Measurements from ENCODE around the gene LILRA6. TPM values are rescaled to one million over a fixed set of nuclear protein-coding genes. Genes with fewer than 3 reads are reported as not detected.

LILRA6 gene
- total and polyA plus RNA-seq, 10 donors: 1.2 to 77.5 (median 31.5) TPM

- H3K27ac ChIP-seq: peak overlapping the region; percentile 27 to 98 (median 92)
- H3K4me1 ChIP-seq: peaks cover 56 to 100% (median 98%) of the 10 kb centered on the region in 6 donors
- H3K36me3 ChIP-seq: peaks cover 5 to 81% (median 69%) of the 10 kb centered on the region in 6 donors
- 77 to 90% (median 83%) methylated on average over 20 to 27 of the region's 27 CpGs for WGBS, 5 donors
- no peaks in the 10 kb centered on the region for H3K27me3 ChIP-seq (replicated peaks in 1 of 7)
- peak overlapping the region in 6 of 8 donors; percentile 8 to 94 (median 22) for H3K4me3 ChIP-seq
- DNase-seq: no peak
- TF ChIP-seq POLR2A (IDR thresholded peaks at IDR 0.05): no peak
- TF ChIP-seq POLR2AphosphoS5 (IDR thresholded peaks at IDR 0.05): peak; percentile 60 to 74 (median 71)
- H3K9me3 ChIP-seq: no peaks in the 10 kb centered on the region
- intact Hi-C loops (cut with DNase I; ENCODE audit: low total_unique reads): no loop called here
These were observed 36.4 kb downstream of the LILRA6 start for GRCh38 chr19:54206030-54206830.

GRCh38 chr19:54204767-54205468 lies 37.7 kb downstream of the LILRA6 start:
- 67 to 86% (median 84%) methylated on average over 4 of the region's 4 CpGs for WGBS, 5 donors
- intact Hi-C loops (cut with DNase I; ENCODE audit: low total_unique reads): no loop called here

GRCh38 chr19:54203151-54203611 lies 39.4 kb downstream of the LILRA6 start:
- Histone ChIP-seq H3K27ac (peak overlapping the region in 5 of 8 donors; percentile 26 to 98 (median 97)), H3K4me1 (peaks cover 51 to 83% (median 78%) of the 10 kb centered on the region in 6 donors), H3K36me3 (peaks cover 5 to 69% (median 64%) of the 10 kb centered on the region in 6 donors), H3K9me3 (no peaks in the 10 kb centered on the region), H3K4me3 (peak overlapping the region in 4 of 8 donors; percentile 70 to 94 (median 74)), H3K27me3 (replicated peaks in 1 of 7) (no peaks in the 10 kb centered on the region)
- intact Hi-C loops (cut with DNase I; ENCODE audit: low total_unique reads): no loop called here
- TF ChIP-seq POLR2A (IDR thresholded peaks at IDR 0.05): no peak
- TF ChIP-seq POLR2AphosphoS5 (IDR thresholded peaks at IDR 0.05): no peak
- no peak for TF ChIP-seq CTCF (IDR thresholded peaks at IDR 0.05 in 8 of 11, conservative IDR thresholded peaks at IDR 0.05 in 3 of 11)
- peak; percentile 48 for DNase-seq
- 58 to 78% (median 70%) methylated on average over 9 of the region's 9 CpGs for WGBS, 5 donors

More at GRCh38 chr19:54204767-54205468, 37.7 kb downstream of the LILRA6 start:
- DNase-seq: no peak
- H3K4me1 ChIP-seq: peaks cover 59 to 92% (median 91%) of the 10 kb centered on the region in 6 donors
- no peaks in the 10 kb centered on the region for H3K27me3 ChIP-seq (replicated peaks in 1 of 7)
- no peaks in the 10 kb centered on the region for H3K9me3 ChIP-seq
- H3K36me3 ChIP-seq: peaks cover 5 to 81% (median 69%) of the 10 kb centered on the region in 6 donors
- H3K4me3 ChIP-seq: peak overlapping the region in 2 of 8 donors; percentile 0 to 94
- H3K27ac ChIP-seq: peak overlapping the region in 7 of 8 donors; percentile 85 to 98 (median 93)
- TF ChIP-seq POLR2AphosphoS5 (IDR thresholded peaks at IDR 0.05) (peak in 1 of 3 donors; percentile 29), POLR2A (IDR thresholded peaks at IDR 0.05) (no peak), CTCF (IDR thresholded peaks at IDR 0.05 in 8 of 11, conservative IDR thresholded peaks at IDR 0.05 in 3 of 11) (no peak)

GRCh38 chr19:54201980-54202379 lies 40.6 kb downstream of the LILRA6 start:
- H3K27me3 ChIP-seq (replicated peaks in 1 of 7): no peaks in the 10 kb centered on the region
- peak; percentile 56 for DNase-seq
- peak overlapping the region; percentile 35 to 94 (median 71) for H3K4me3 ChIP-seq
- intact Hi-C loops (cut with DNase I; ENCODE audit: low total_unique reads): no loop called here
- no peak for TF ChIP-seq CTCF (IDR thresholded peaks at IDR 0.05 in 8 of 11, conservative IDR thresholded peaks at IDR 0.05 in 3 of 11)
- no peak for TF ChIP-seq POLR2A (IDR thresholded peaks at IDR 0.05)
- TF ChIP-seq POLR2AphosphoS5 (IDR thresholded peaks at IDR 0.05): no peak
- no peaks in the 10 kb centered on the region for H3K9me3 ChIP-seq
- peaks cover 5 to 61% (median 52%) of the 10 kb centered on the region in 6 donors for H3K36me3 ChIP-seq
- peak overlapping the region in 6 of 8 donors; percentile 86 to 98 (median 96) for H3K27ac ChIP-seq
- peaks cover 44 to 71% (median 66%) of the 10 kb centered on the region in 6 donors for H3K4me1 ChIP-seq
- 54 to 70% (median 65%) methylated on average over 13 of the region's 13 CpGs for WGBS, 5 donors
